Osteoblast (primary cell): Measurements from ENCODE around the gene IZUMO2. TPM values are rescaled to one million over a fixed set of nuclear protein-coding genes. Genes with fewer than 3 reads are reported as not detected.
"Not testable (repeated sequence)": the region's sequence is repeated elsewhere in the genome, so short reads cannot be mapped to it uniquely, and the experiment has no call there.

ENCODE experiments used
- DNase-seq: peaks from one replicate; pipeline ENCODE4 v3.0.0; 2011; ENCODE audit warnings: low spot score, mixed read lengths; ENCODE audit not compliant: insufficient read length; ENCODE audit errors: missing footprints
- H2AFZ ChIP-seq: 2 replicates; pipeline ENCODE4 v1.6.0; 2011; ENCODE audit warnings: mild to moderate bottlenecking, low read length
- H3K27ac ChIP-seq: 2 replicates; pipeline ENCODE4 v1.5.1; 2011; ENCODE audit warnings: mild to moderate bottlenecking, low read depth, low read length, moderate library complexity
- H3K27me3 ChIP-seq: 2 replicates; pipeline ENCODE4 v1.6.0; 2012; ENCODE audit warnings: mild to moderate bottlenecking, control low read depth, inconsistent platforms, low read length, moderate library complexity; ENCODE audit not compliant: insufficient read depth
- H3K36me3 ChIP-seq: 2 replicates; pipeline ENCODE4 v1.5.1; 2011; ENCODE audit warnings: mild to moderate bottlenecking, low read length, control low read depth, moderate library complexity; ENCODE audit not compliant: insufficient read depth
- H3K4me1 ChIP-seq: 2 replicates; pipeline ENCODE4 v1.5.1; 2011; ENCODE audit warnings: mild to moderate bottlenecking, low read length, control low read depth, moderate library complexity; ENCODE audit not compliant: insufficient read depth
- H3K4me2 ChIP-seq: 2 replicates; pipeline ENCODE4 v1.6.0; 2011; ENCODE audit warnings: mild to moderate bottlenecking, low read length; ENCODE audit not compliant: insufficient read depth
- H3K4me3 ChIP-seq: fragments of 200-600 bp; sonication (generic); 3 replicates; pipeline ENCODE4 v1.5.1; 2012; ENCODE audit warnings: mild to moderate bottlenecking, low read length, inconsistent platforms; ENCODE audit not compliant: insufficient read depth
- H3K79me2 ChIP-seq: 2 replicates; pipeline ENCODE4 v1.6.0; 2012; ENCODE audit warnings: mild to moderate bottlenecking, low read length, control low read depth, inconsistent platforms; ENCODE audit not compliant: insufficient read depth
- H3K9me3 ChIP-seq: 2 replicates; pipeline ENCODE4 v1.5.1; 2011; ENCODE audit warnings: low read depth, low read length, control low read depth
- H4K20me1 ChIP-seq: 2 replicates; pipeline ENCODE4 v1.6.0; 2012; ENCODE audit warnings: mild to moderate bottlenecking, low read length, control low read depth; ENCODE audit not compliant: insufficient read depth
- total RNA-seq: library from RNA; depleted of rRNA; stranded (reverse); fragments of >200 nt; gene quantifications from 2 replicates; pipeline ENCODE4 v1.2.3, GENCODE V29; 2012

Gene IZUMO2
- total RNA-seq, 1 donor = not detected

- not testable (repeated sequence) for H3K9me3 ChIP-seq, H3K36me3 ChIP-seq, H2AFZ ChIP-seq
Measured at GRCh38 chr19:50135856-50136602, 27.1 kb downstream of the IZUMO2 start.

GRCh38 chr19:50134777-50135719 lies 28.0 kb downstream of the IZUMO2 start:
- H3K9me3 ChIP-seq, DNase-seq, H3K36me3 ChIP-seq, H3K4me2 ChIP-seq, H2AFZ ChIP-seq, H3K4me1 ChIP-seq, H3K27ac ChIP-seq, H3K79me2 ChIP-seq, H3K27me3 ChIP-seq, H3K4me3 ChIP-seq, H4K20me1 ChIP-seq: not testable (repeated sequence)

More at GRCh38 chr19:50135856-50136602, 27.1 kb downstream of the IZUMO2 start:
- H3K27me3 ChIP-seq, DNase-seq, H3K4me3 ChIP-seq, H3K27ac ChIP-seq, H4K20me1 ChIP-seq, H3K79me2 ChIP-seq, H3K4me2 ChIP-seq, H3K4me1 ChIP-seq: not testable (repeated sequence)

GRCh38 chr19:50133518-50134492 lies 29.3 kb downstream of the IZUMO2 start:
- not testable (repeated sequence) for H3K9me3 ChIP-seq, H3K79me2 ChIP-seq, H3K27me3 ChIP-seq, H3K4me2 ChIP-seq, H4K20me1 ChIP-seq, H3K4me1 ChIP-seq, H3K4me3 ChIP-seq, H2AFZ ChIP-seq, H3K36me3 ChIP-seq, DNase-seq, H3K27ac ChIP-seq

GRCh38 chr19:50104012-50104411 lies 59.1 kb downstream of the IZUMO2 start:
- not testable (repeated sequence) for H3K4me2 ChIP-seq, H4K20me1 ChIP-seq, H3K9me3 ChIP-seq, H3K27me3 ChIP-seq, H3K79me2 ChIP-seq, H3K4me3 ChIP-seq, H3K27ac ChIP-seq, DNase-seq, H3K4me1 ChIP-seq, H3K36me3 ChIP-seq, H2AFZ ChIP-seq

GRCh38 chr19:50103405-50103804 lies 59.7 kb downstream of the IZUMO2 start:
- not testable (repeated sequence) for DNase-seq, H2AFZ ChIP-seq, H3K36me3 ChIP-seq, H3K4me3 ChIP-seq, H3K27ac ChIP-seq, H3K9me3 ChIP-seq, H3K79me2 ChIP-seq, H3K4me1 ChIP-seq, H3K4me2 ChIP-seq, H4K20me1 ChIP-seq, H3K27me3 ChIP-seq

Other genes with a start within 250 kb of the IZUMO2 start
- gene ATF5, start 234.1 kb downstream of the IZUMO2 start, total RNA-seq = 6.2 and 8.3 TPM in 2 replicates
- gene NUP62, start 233.8 kb downstream of the IZUMO2 start, total RNA-seq = 21.2 and 22.8 TPM in 2 replicates
- gene SIGLEC11, start 202.1 kb downstream of the IZUMO2 start, total RNA-seq = under 0.01 TPM in 1 of 2 replicates, not detected in the other
- gene VRK3, start 137.9 kb downstream of the IZUMO2 start, total RNA-seq = 24.2 and 30.6 TPM in 2 replicates
- 8.3 and 8.8 TPM in 2 replicates for gene ZNF473, start 137.3 kb downstream of the IZUMO2 start, total RNA-seq
- gene MYH14, start 40.3 kb upstream of the IZUMO2 start, total RNA-seq = under 0.01 TPM in 1 of 2 replicates, not detected in the other
- under 0.01 TPM in 1 of 2 replicates, not detected in the other for gene KCNC3, start 166.1 kb upstream of the IZUMO2 start, total RNA-seq
- gene NAPSA, start 202.4 kb upstream of the IZUMO2 start, total RNA-seq = under 0.01 and 0.29 TPM in 2 replicates
- gene NR1H2, start 213.2 kb upstream of the IZUMO2 start, total RNA-seq = 91.1 and 113 TPM in 2 replicates
- 14.7 and 15.6 TPM in 2 replicates for gene POLD1, start 221.1 kb upstream of the IZUMO2 start, total RNA-seq